GM23338 (cell line): ENCODE measurements around the gene PRLH.

Experiments
- CREB1 ChIP-seq: fragments of 250-450 bp; sonication (Bioruptor Pico); IDR thresholded peaks from 2 replicates; pipeline ENCODE4 v1.5.0; 2020; ENCODE audit warnings: low read depth, mild to moderate bottlenecking, moderate library complexity
- CTCF ChIP-seq, 2 experiments: fragments of 200-600 bp in 1 of 2; sonication (generic) in 1 of 2; conservative IDR thresholded peaks; 2 replicates each; pipeline versions ENCODE4 v1.5.1 to v1.6.1; 2016 to 2017; ENCODE audit warnings: antibody characterized with exemption in 2 of 2, low read depth in 2 of 2, mild to moderate bottlenecking in 2 of 2, moderate library complexity in 1 of 2
- EZH2 ChIP-seq: fragments of 200-600 bp; sonication (generic); IDR thresholded peaks from one replicate; pipeline ENCODE4 v1.8.0; 2017; ENCODE audit warnings: antibody characterized with exemption, mild to moderate bottlenecking, low read depth; ENCODE audit not compliant: unreplicated experiment
- POLR2AphosphoS5 ChIP-seq: IDR thresholded peaks from 2 replicates; pipeline ENCODE4 v1.6.1; 2016; ENCODE audit warnings: antibody characterized with exemption, low read depth
- TF ChIP-seq, protein P1 (sequence below): IDR thresholded peaks from one replicate; pipeline ENCODE4 v1.6.1; 2018; ENCODE audit warnings: antibody characterized with exemption; ENCODE audit not compliant: unreplicated experiment

GRCh38 chr2:237591141-237591881 lies 24.9 kb downstream of the PRLH start:
- no peak for TF ChIP-seq CTCF (conservative IDR thresholded peaks at IDR 0.05; ENCODE audit: low read depth in 2 of 2)
- no peak for TF ChIP-seq CREB1
- no peak for TF ChIP-seq POLR2AphosphoS5
- TF ChIP-seq EZH2, result no peak
- TF ChIP-seq, protein P1, sequence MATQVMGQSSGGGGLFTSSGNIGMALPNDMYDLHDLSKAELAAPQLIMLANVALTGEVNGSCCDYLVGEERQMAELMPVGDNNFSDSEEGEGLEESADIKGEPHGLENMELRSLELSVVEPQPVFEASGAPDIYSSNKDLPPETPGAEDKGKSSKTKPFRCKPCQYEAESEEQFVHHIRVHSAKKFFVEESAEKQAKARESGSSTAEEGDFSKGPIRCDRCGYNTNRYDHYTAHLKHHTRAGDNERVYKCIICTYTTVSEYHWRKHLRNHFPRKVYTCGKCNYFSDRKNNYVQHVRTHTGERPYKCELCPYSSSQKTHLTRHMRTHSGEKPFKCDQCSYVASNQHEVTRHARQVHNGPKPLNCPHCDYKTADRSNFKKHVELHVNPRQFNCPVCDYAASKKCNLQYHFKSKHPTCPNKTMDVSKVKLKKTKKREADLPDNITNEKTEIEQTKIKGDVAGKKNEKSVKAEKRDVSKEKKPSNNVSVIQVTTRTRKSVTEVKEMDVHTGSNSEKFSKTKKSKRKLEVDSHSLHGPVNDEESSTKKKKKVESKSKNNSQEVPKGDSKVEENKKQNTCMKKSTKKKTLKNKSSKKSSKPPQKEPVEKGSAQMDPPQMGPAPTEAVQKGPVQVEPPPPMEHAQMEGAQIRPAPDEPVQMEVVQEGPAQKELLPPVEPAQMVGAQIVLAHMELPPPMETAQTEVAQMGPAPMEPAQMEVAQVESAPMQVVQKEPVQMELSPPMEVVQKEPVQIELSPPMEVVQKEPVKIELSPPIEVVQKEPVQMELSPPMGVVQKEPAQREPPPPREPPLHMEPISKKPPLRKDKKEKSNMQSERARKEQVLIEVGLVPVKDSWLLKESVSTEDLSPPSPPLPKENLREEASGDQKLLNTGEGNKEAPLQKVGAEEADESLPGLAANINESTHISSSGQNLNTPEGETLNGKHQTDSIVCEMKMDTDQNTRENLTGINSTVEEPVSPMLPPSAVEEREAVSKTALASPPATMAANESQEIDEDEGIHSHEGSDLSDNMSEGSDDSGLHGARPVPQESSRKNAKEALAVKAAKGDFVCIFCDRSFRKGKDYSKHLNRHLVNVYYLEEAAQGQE, result no peak
